HG03135 (cell line): ENCODE data around the gene SZRD1.

ENCODE experiments used
- ATAC-seq: cut with Tn5 transposase; IDR thresholded peaks from one replicate; pipeline ENCODE4 v1.9.1; 2021; ENCODE audit warnings: mild to moderate bottlenecking, moderate library complexity; ENCODE audit not compliant: unreplicated experiment

The SZRD1 gene

GRCh38 chr1:16367258-16367967 lies 371 bp downstream of the SZRD1 start:
- peak; percentile 61 for ATAC-seq

- ATAC-seq: no peak
These were observed 1.2 kb downstream of the SZRD1 start for GRCh38 chr1:16367968-16368890.

- ATAC-seq: no peak
These were observed 2.8 kb downstream of the SZRD1 start for GRCh38 chr1:16369821-16370220.

- ATAC-seq: no peak
These were observed 4.7 kb downstream of the SZRD1 start for GRCh38 chr1:16371725-16372124.

GRCh38 chr1:16372535-16373285 lies 5.7 kb downstream of the SZRD1 start:
- no peak for ATAC-seq

GRCh38 chr1:16374266-16374665 lies 7.2 kb downstream of the SZRD1 start:
- ATAC-seq: no peak

GRCh38 chr1:16375521-16376340 lies 8.7 kb downstream of the SZRD1 start:
- ATAC-seq: no peak

GRCh38 chr1:16376971-16377370 lies 9.9 kb downstream of the SZRD1 start:
- ATAC-seq: no peak

GRCh38 chr1:16378443-16378842 lies 11.4 kb downstream of the SZRD1 start:
- no peak for ATAC-seq

- no peak for ATAC-seq
These were observed 13.8 kb downstream of the SZRD1 start for GRCh38 chr1:16380868-16381267.

- ATAC-seq: no peak
These were observed 16.8 kb downstream of the SZRD1 start for GRCh38 chr1:16383888-16384287.

- ATAC-seq: no peak
These were observed 18.8 kb downstream of the SZRD1 start for GRCh38 chr1:16385659-16386453.

- no peak for ATAC-seq
These were observed 19.5 kb downstream of the SZRD1 start for GRCh38 chr1:16386454-16387113.

- ATAC-seq: no peak
These were observed 20.5 kb downstream of the SZRD1 start for GRCh38 chr1:16387201-16388188.

- ATAC-seq: no peak
These were observed 24.4 kb downstream of the SZRD1 start for GRCh38 chr1:16391411-16391810.

- ATAC-seq: no peak
These were observed 25.9 kb downstream of the SZRD1 start for GRCh38 chr1:16392740-16393569.
